GM21526 (cell line): Measurements from ENCODE around the gene SLC5A2.
"Not testable (repeated sequence)": the region's sequence is repeated elsewhere in the genome, so short reads cannot be mapped to it uniquely, and the experiment has no call there.

Source experiments
- ATAC-seq: cut with Tn5 transposase; IDR thresholded peaks from one replicate; pipeline ENCODE4 v1.9.1; 2021; ENCODE audit warnings: moderate library complexity; ENCODE audit not compliant: unreplicated experiment, low FRiP score

The SLC5A2 gene

DNA sequence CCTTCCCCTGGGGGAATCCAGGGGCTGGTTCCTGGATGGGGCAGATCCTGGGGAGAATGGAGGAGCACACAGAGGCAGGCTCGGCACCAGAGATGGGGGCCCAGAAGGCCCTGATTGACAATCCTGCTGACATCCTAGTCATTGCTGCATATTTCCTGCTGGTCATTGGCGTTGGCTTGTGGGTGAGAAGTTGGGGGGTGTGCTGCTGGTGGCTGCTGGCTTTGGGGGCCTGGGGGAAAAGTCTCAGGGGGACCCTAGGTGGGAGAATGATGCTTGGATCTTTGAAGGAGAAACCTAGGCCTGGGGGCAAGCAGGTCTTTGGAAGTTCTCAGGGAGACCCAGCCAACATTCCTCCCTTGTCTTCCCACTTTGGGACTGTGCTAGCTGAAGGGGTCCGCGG is at the start of gene SLC5A2:
Gene SLC5A2 (plus strand): TSS at position 43 of the 400 bp plus-strand sequence. CDS start 14 bp downstream, at position 57.
- no peak for ATAC-seq

DNA sequence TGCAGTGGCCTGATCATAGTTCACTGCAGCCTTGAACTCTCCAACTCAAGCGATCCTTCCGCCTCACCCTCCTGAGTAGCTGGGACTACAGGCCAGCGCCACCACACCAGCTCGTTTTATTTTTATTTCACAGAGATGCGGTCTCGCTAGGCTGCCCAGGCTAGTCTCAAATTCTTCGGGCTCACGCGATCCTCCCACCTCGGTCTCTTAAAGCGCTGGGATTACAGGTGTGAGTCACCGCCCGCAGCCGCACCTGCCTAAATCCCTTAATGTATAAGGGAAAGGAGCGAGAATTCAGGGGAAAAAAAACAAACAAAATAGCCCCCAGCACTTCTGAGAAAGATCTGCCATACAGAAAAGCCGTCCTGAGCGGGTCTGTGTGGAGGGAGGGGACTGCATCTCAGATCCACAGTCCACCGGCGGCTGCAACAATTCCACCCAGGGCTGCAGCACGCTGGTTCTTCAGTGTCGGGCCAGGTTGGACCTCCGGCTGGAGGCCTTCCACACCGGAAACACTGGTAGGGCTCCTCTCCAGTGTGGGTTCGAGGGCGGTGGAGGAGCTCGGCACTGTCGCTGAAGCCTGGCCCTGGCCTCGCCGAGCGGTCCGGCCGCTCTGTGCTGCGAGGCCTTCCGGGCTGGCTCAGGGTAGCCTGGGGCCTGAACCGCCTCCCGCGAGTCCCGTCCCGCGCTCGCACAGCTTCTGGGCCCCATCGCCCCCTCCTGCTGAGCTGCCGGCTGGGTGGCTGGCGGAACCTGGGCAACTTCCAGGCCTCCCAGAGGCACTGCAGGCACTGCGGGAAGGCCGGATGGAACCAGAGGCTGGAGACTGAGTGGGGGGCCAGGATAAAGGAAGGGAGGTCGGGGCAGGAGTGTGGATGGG is 47.3 kb upstream of the SLC5A2 start:
- ATAC-seq, result no peak

DNA sequence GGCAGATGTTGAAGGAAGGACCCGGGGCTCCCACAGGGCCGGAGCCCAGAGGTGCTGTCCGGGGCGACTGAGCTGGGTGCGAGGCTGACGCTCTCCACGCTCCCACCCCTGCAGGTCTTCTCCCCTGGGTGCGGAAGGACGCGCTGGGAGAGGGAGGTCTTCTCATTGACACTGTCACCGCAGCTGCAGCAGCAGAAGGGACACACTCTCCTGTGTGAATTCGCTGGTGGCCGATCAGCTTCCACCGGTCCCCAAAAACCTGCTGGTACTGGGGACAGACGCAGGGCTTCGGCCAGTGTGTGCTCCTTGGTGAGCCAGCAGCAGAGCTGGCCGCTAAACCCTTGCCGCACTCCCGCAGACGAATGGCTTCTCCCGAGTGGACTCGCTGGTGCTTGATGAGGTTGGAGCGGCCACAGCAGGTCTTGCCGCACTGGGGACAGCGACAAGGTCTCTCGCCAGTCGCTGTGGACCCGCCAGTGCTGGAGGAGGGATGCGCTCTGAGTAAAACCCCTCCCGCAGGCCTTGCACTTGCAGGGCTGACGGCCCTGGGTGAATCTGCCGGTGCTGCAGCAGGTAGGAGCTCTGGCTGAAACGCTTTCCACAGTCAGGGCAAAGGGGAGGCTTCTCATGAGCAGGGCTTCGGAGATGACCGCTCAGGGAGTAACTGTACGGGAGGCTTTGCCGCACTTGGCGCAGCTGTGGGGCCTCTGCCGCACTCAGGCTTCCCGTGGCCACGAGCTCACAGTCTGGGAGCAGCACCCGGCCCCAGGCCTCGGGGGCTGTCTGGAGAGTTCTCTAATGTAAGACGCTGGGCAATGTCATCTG is 46.5 kb upstream of the SLC5A2 start:
- ATAC-seq, result no peak

DNA sequence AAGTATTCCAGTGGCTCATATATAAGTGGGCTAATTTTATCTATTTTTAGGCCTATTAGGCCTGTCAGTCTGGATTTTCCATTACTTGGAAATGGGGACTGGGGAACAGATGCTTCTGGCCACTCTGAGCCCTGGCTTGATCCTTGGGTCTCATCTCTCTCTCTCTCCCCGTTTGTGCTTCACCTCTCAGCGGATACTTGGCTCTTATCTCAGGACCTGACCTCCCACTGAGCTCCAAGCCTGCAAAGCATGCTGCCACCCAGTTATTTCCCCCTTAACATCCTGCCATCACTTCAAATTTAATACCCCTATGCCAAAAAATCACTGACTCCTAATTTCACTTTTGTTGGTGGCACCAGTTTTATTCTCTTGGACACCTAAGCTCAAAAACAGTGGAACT is 44.5 kb upstream of the SLC5A2 start:
- ATAC-seq, result no peak

DNA sequence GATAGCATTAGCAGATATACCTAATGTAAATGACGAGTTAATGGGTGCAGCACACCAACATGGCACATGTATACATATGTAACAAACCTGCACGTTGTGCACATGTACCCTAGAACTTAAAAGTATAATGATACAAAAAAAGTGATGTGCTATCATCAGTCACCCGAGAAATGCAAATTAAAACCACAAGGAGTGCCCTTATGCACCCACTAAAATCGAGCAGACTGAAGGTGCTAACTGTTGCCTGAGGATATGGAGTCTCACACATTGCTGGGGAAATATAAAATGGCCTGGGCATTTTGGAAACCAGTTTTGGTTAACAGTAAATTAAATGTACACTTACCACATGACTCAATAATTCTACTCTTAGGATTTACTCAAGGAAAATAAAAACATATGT is 43.9 kb upstream of the SLC5A2 start:
- ATAC-seq, result not testable (repeated sequence)

DNA sequence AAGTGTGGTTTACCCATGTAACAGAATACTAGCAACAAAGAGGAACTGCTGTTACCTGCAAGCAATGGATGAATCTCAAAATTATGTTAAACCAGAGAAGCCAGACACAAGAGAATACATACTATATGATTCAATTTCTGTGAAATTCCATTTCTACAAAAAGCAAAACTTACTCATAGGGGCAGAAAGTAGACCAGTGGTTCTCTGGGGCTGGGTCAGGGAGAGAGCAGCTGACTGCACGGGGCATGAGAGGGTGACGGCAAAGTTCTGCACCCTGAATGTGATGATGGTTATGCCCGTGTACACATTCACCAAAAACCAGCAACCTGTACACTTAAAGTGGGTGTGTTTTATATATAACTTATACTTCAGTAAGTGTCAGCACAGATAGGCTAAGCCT is 43.4 kb upstream of the SLC5A2 start:
- ATAC-seq, result no peak

DNA sequence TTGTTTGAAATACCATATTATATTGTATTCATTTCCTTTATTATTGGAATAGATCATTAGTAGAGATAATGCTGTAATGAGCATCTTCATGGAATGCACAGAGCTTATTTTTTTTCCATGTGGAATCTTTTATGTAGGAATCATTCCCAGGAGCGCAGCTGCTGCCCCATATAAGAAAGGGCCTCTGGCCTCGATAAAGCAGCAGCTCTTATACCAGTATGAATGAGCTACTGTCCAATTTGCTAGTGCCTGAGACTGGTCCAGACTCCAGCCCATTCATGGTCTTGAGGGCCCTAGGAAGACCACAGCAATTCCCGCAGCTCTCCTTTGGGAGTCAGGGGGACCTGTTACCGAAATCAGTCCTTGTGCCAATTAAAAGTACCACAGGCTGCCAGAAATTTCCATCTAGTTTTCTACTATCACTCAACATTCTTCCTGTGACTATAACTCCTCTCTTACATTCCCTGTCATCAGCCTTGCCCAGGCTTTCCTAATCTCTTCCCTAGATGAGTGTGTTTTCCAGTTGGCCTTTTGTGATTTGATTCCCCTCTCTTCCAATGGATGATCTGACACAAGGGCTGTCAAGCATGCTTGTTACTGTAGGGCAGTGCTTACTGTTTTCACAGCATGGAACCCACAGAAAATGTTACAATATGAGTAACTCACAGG is 42.3 kb upstream of the SLC5A2 start:
- no peak for ATAC-seq

DNA sequence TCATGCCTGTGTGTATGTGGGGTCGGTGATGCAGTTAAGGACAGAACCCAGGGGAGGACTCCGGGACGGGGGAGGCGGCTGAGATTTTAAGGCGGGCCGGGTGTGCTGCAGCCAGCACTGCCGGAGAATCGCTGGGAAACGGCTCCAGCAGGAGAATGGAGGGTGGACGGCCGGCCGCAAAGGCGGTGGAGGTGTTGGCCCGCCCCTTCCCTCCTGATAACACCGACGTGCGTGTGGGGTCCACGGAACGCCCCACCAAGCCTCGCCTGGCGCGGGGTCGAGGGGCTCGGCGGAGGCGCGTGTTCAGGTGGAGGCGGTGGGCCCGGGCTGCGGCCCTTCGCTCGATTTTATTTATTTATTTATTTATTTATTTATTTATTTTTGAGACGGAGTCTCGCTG is 41.0 kb upstream of the SLC5A2 start:
- no peak for ATAC-seq

DNA sequence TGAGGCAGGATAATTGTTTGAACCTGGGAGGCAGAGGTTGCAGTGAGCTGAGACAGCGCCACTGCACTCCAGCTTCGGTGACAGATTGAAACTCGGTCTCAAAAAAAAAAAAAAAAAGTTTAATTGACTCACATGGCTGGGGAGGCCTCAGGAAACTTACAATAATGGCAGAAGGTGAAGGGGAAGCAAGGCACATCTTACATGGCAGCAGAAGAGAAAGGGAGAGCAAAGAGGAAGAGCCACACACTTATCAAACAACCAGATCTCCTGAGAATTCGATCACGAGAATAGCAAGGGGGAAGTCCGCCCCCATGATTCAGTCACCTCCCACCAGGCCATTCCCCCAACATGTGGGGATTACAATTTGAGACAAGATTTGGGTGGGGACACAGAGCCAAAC is 37.0 kb upstream of the SLC5A2 start:
- not testable (repeated sequence) for ATAC-seq

DNA sequence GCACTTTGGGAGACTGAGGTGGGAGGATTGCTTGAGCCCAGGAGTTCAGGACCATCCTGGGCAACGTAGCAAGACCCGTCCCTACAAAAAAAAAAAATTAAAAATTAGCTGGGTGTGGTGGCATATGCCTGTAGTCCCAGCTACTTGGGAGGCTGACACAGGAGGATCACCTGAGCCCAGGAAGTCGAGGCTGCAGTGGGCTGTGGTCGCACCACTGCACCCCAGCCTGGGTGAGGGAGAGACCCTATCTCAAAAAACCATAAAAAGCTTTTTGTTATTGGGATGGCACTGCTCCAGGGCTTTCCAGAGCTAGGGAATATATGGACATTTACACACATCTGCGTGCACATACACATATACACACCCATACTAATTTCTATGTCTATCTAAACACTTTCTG is 31.7 kb upstream of the SLC5A2 start:
- no peak for ATAC-seq

DNA sequence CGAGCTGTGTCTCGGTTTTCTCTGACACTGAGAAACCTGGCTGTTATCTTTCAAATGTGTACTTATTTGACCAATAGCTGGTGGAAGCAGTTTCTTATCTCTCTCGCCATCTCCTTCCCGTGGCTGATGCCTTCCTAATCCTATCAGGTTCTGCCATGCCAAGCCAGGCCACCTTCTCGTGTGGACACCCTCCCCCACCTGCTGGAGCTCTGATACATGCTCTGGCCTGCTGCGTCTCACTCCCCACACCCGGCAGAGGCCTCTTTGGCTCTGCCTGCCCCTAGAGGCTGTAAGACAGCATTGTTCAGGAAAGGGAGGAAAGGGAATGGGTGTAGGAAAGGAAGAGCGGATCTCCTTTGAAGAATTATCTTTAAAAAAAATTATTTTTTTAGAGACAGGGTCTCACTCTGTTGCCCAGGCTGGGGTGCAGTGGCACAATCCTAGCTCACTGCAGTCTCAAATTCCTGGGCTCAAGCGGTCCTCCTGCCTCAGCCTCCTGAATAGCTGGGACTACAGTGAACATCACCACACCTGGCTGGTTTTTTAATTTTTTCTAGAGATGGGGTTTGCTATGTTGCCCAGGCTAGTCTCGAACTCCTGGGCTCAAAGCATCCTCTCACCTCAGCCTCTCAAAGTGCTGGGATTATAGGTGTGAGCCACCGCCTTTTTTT is 31.1 kb upstream of the SLC5A2 start:
- no peak for ATAC-seq

DNA sequence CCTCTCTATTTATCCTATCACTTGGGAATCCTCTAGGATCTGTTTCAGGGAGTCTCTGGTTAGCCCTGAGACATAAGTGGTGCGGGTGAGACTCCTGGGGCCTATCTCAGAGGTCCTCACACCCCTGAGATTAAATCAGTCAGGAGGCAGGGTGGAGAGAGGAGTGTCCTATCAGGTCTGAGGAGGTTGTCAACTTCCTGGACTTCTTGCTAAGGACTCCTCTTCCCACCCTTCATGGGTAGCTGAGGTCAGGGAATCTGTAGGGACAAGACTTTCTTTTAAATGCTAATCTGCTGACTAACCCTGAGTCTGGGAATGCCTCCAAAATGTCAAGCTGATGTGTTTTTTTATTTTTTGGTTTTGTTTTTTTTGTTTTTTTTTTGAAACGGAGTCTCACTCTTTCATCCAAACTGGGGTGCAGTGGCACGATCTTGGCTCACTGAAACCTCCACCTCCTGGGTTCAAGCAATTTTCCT is 30.3 kb upstream of the SLC5A2 start:
- ATAC-seq, result no peak

DNA sequence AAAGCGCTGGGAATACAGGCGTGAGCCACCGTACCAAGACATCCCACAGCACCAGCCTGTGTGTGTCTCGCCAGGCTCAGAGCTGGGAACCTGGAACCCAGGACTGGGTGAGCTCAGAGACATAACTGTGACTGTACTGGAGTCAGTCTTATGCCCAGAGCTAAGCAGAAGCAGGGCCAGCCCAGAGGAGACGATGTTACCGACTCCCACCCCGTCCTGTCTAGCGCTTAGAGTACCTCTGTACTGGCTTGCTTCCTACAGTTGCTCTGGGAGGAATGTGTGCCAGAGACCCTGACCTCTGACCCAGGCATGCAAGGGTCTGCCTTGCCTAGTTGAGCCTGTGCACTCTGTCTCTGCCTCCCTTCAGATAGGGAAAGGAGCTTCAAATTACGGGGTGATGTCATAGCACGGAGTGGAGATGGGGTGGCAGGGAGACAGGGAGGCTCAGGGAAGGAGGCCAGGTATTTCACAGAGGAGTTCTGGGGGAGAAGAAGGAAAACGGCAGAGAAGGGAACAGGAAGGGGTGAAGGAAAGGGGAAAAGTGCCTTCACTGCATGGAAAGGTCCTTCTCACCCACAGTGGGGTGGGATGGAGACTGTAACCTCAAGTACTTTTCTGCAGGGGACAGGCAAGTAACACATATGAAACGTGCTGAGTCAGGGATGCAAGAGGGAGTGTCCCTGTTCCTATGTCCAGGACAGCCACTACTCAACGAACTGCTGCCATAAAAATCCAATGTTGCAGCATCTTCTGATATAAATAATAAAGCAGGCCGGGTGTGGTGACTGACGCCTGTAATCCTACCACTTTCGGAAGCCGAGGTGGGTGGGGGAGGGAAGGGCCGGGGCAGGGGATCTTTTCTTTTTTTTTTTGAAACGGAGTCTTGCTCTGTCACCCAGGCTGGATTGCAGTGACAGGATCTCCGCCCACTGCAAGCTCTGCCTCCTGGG is 29.4 kb upstream of the SLC5A2 start:
- no peak for ATAC-seq

DNA sequence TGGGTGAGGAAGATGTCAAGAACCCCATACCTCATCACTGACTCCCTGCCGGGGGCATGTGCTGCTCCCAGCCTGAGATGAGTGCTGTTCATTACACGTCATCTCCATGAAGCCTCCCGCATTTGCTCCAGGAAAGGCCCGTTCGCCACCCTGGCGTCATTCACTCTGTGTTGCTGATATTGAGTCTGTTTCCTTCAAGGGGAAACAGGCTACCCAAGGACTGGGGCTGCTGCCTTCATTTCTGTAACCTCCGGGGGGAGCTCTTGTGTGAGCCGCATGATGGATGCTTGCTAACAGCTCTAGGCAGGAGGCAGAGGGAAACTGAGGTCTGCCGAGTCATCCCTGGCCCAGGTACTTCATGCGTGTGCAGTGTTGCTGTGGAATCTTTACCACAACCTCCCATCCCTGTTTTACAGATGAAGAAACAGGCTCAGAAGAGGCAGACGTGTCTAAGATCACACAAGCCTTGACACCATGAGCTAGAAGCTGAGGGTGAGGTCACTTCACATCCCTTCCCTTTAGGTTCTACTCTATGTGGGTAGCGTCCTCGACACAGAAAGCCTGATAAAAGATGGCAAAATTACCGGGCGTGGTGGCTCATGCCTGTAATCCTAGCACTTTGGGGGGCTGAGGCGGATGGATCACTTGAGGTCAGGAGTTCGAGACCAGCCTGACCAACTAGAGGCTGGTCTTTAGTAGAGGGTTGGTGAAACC is 27.2 kb upstream of the SLC5A2 start:
- no peak for ATAC-seq

DNA sequence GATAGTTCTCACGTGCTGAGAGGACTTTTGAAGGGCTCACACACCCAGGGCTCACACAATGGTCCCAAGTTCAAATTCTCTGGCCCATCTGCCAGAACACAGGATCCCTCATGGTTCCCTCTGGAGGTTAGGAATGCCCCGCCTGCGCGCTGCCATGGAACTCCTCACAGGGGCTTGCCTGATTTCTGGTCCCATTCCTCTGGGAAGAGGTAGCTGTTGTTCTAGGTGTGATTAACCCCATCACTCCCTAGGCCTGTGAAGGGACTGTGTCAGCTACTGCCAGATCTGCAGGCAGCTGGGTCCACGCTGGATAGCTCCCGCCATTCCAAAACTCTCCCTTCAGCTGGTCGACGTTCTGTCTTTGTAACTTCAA is 25.9 kb upstream of the SLC5A2 start:
- ATAC-seq, result no peak

DNA sequence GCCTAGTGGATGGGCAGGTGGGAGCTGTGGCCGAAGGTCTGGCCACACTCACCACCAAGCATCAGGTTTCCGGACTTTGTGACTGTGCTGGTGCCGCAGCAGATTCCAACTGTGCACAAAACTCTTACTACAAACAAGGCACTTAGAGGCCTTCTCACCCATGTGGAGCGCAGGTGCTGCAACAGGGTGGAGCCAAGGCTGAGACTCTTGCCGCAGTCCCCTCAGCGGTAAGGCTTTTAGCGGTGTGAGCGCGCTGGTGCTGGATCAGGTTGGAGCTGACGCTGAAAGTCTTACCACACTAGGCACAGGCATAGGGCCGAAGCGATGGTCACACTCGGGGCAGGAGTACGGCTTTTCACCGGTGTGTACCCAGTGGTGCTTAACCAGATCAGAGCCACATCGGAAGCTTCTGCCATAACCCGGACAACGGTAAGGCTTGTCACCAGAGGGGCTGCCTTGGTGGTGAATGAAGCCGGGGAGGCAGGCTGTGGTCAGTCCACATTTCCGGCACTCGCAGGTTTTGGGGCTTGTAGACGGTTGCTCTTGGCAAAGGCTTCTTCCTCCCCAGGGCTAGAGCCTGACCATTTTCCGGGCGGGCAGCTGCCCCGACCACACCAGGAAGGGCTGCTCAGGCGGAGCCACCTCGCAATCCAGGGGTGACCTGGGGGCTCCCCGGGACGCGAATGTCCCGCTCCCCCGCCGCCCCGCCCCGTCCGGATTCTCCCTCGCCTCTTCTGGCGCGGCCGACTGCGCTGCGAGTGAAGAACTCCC is 24.7 kb upstream of the SLC5A2 start:
- peak; percentile 1 for ATAC-seq

DNA sequence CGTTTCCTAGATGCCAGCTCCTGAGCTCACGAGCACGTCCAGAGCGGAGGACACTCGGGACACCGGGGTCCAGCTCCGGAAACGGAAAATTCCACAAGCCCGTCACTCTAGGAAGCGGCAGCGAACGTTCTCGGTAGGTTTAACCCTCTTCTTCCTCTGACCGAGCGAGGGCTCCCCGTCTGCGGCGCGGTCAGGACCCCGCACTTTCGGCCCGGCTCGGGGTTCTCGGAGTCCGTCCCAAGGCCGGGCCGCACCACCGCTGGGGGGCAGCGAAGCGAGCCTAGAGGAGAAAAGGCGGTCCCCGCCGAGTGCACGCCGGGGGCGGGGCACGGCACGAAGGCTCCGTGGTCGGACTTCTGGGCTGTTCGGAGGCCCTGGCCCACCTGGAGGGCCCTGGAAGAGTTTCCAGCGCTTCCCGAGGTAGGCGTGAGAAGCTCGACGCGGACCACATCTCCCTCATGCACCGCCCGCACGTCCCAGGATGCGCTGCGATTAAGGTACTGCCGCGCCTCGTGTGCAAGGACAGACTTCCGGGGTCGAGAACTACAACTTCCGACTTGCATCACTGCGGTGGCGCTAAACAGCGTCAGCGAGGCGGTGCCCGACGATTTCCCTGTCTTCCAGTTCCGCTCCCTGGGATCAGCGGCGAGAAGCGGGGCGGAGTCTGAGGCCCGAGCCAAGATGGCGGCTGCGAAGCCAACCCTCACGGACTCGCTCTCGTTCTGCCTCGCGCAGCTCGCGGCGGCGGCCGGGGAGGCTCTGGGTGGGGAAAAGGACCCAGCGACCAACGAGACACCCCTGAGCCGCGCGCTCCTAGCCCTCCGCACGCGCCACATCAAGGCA is 23.9 kb upstream of the SLC5A2 start, which contains the start of gene ARMC5:
Gene ARMC5 (plus strand): TSS at position 658 of the 843 bp plus-strand sequence. CDS start 24 bp downstream, at position 682.
- peak; percentile 73 for ATAC-seq
